Measurements from ENCODE around the gene TMEM108. TPM values are rescaled to one million over a fixed set of nuclear protein-coding genes. Genes with fewer than 3 reads are reported as not detected.

TMEM108 gene
- total RNA-seq, 1 donor from 2014 or later, result 1.4 TPM

DNA sequence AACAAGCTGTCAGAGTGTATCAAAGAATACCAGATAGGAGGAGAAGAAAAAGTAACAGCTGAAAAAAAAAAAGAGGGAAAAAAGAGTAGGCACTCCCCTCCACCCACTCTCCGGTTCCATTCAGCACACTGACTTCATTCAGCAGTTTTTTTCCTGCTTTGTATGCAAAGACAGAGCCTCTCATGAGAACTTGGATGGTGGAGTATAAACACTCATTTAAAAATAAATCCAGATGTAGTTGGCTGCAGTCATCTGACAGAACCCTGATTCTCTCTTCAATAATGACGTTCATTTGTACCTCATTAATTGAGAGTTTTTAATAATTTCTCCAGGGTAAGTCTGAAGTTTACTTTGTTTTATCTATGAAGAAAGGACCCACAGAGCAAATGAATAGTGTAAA is 81.0 kb downstream of the TMEM108 start:
- peak; percentile 50 for DNase-seq

DNA sequence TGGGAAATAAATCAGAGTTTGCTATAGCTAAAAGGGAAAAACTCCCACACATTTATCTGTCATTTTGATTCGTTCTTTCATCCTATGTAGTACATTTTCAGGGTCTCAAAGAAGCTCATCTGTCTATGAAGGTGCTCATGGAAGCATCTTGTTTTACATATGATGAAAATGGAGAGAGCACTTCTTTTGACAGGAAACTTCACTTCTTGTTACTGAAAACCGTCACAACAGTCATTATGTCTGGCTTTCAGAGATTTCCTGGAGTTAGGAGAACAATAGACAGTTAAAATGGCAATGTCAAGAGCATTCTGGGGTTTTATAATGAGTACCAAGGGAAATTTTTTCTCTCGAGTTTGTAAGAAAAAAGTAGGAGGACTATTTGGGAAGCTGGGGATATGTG is 83.3 kb downstream of the TMEM108 start:
- DNase-seq, result no peak

DNA sequence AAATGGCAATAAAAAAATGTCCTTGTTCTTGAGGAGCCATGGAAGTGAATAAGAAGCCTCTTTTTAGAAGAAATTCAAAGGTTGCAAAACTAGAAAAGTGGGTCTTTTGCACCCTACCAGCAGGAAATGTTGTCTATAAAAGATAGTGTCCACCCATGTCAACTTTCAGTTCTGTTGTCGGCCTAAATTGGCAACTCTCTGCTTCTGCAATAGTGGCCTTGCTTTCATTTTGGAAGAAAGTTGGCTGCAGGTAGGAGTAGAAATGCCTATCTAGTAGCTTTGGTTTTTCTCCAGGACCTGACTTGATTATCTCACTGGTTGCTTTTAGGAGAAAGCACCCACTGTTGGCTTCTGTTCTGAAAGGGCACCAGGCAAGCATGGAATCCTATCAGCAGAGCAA is 85.4 kb downstream of the TMEM108 start:
- DNase-seq, result no peak

DNA sequence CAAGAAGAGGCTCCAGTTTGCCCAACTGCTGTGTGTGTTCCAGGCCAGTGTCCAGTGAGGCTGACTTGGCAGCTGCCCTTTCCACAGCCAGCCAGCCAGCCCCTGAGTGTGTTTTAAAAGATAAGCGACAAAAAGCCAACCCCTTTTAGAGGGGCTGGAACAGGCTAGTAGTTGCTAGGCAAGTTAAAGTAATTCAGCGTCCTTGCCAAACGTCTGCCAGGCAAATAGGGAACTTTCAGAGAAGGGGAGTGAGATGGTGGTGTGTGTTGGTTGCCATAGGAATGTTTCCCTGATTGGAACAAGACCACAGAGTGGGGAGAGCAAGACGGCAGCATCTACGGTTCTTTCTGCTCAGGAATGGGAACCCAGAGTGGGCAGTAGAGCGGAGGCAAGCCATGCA is 86.3 kb downstream of the TMEM108 start:
- no peak for DNase-seq

DNA sequence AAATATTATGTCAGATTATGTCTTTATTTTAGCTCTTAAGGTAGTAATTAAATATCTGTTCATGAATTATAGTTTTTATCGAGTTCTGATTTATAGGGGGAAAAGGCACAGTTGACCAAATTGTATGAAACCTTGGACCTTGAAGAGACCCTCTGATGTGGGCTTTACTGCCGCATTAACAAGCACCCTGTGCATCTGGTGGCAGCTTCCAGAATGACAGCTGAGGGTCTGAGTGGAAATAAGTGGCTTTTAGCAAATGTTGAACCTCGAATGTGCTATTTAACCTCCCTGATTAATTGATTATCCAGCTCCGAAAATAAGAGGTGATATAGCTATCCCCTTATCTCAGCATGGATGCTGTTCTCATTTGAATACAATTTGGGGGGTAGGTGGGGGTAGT is 87.0 kb downstream of the TMEM108 start:
- no peak for DNase-seq

DNA sequence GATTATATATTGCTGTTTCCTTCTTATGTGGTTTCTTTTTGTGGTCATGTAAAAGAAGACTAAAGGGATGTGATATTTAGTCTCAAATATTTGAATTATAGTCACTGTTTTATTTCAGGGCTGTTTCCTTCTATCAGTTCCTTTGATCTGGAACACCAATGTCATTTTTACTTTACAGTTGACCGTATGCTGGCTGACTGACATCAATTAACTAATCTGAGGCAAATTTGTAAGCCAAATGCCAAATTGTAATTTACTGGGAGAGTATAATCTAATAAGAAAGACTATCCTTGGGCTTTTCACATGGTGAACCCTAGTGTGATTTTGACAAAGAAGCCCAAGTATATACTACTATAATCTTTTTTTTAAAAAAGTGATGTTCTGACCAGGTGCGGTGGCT is 87.6 kb downstream of the TMEM108 start:
- no peak for DNase-seq

DNA sequence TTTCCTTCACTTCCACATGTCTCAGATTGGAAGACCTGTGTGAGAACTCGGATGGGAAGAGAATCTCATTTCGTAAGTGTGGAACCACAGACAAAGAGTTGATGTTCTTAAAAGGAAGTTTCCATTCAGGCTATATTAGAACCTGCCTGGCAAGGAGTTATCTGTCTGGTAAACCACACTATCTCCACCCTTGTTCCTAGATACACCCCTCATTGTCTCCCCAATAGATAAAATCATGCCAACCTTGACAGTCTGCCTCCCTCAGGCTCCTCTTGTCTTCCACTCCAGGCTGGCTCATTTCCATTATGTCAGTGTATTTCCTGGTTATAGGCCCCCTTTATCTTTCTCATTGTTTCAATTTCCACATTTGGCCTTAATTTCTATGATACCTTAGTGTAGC is 89.2 kb downstream of the TMEM108 start:
- no peak for DNase-seq

DNA sequence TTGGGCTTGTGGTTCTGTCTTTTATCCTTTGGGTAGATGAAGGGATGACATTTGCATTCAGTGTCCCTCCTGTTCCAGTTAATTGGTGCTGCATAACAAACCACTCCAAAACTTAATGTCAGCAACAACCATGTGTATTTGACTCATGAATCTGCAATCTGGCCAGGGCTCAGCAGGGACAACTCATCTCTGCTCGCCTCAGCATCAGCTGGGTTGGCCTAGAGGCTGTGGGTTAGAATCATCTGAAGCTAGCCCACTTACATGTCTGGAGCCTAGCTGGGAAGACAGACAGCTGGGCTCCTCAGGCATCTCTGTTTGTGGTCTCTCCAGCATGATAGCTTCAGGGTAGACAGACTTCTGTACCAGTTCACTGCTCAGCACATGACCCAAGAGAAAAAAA is 92.0 kb downstream of the TMEM108 start:
- no peak for DNase-seq

DNA sequence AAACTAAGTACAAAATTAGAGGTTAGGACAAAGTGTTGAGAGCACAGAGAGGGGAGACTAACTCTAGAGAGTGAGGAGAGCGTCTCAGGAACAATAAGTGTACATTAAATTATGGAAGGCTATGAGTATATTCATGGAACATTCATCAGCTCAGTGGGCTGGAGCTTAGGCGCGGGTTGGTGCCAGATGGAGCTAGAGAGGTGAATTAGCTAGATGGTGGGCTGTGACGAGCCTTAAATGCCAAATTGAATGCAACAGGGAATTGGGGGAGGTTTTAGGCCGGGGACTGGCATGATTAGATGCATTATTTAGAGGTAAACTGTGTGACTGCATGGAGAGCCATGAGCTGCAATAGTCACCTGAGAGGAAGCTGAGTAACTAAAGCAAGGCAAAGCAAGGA is 97.1 kb downstream of the TMEM108 start:
- no peak for DNase-seq

DNA sequence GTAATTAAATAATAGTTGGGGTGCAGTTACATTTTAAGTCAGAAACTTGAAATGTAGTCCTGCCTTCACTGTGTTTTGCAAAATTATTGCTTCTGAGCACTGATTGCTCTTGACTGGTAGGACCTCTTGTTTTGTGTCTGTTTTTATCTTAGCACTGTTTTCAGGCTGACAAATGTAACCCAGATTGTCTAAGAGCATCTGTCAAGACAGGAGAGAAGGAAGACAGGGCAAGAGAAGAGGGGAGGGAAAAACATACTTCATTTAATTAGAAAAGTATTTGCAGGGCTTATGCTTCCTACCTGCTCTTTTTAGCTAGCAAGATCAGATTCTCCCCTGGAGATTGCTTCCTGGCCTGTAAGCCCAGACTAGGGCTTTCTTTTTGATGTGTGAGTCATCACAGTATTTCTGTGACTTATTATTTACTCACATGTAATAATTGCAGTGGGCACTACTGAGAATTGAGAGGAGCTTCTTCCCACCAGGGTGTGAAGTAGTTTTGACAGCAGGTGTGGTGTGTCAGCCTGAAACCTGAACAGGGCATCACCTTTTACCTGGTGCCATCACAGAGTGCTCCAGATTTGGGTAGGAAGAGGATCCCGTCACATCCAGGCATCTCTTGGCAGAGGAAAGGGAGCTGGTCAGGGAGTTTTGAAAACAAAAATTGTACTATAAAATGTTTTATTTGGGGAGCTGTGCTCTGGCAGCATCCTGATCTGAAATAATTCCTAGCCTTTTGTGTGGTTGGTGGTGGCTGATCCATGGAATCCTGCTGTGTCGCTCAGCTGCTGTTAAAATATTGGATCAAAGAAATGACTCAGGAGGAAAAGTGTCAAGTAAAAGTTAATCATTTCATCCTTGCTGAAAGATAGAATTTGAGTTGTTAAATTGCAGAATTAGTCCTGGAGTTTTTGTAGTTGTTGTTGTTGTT is 98.2 kb downstream of the TMEM108 start:
- no peak for DNase-seq

DNA sequence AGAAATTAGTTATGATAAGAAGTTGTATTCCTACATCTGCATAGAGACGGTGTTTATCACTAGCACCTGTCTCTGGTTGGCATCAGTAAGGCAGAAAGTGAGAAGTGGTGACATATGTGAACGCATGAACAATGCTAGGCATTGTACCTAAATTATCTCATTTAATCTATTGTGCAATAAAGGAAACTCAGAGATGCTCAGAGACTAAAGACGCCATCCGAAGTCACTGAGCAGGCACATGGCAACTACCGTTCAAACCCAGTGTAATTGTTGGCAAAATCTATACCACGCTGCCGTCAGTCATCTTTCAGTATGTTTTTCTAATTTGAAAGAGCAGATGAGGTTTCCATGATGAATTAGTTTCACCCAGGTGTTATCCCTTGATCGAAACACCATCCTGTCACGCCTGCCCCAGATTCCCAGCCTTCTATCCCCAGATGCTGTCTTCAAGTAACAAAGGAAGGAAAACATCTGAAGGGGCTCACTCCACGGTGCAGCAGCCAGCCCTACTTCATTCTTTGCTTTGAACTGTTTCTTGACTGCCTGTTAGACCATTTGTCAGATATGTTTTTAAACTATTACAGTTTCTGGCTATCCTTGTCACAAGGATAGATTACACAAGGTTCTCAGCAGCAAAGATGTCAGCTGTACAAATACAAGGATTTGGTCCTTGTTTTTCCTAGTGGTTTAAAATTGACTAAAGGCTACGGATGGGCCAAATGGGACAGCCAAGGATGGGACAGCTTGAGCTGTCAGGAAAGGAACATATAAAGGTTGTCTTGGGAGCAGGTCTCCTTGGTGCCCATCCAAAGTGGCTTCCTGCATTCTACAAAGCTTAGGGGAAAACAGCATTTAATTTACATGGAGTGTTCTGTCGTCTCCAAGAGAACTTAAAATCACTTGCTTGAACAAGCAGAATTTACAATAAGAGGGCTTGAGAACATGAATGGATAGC is 99.1 kb downstream of the TMEM108 start:
- no peak for DNase-seq

DNA sequence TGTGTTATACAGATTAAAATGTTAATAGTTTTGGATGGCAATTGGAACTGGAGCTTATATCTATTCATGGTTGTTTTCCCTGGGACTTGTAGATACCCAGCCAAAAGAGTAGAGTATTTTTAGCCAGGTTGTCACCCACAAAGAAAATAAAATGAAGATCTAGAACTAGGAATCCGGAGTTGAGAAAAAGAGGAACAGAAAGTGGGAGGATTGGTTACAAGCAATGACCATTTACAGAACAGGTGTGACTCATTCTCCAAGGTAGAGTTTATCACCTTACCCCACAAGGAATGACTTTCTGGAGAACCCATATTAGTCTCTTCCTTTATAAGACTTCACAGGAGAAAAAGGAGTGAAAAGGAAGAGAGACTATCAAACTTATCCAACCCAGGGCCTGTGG is 99.8 kb downstream of the TMEM108 start:
- no peak for DNase-seq

DNA sequence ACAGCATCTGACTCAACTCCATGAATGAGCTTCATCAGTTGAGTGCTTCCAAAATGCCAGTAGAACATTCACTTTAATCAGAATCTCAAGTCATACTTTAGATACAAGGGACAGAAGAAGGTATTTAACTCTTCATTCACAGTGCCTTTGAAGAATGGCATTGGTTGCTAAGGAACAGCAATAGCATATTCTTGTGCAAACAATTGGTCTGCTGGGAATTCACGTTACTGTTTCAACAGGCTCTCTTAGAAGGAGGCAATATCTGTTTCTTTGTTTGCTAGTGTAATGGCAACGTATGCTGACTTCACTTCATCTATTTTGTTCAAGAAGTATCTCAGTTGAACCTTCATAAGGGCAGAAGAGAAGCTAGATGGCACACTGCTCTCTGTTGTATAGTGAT is 113.9 kb downstream of the TMEM108 start:
- no peak for DNase-seq

DNA sequence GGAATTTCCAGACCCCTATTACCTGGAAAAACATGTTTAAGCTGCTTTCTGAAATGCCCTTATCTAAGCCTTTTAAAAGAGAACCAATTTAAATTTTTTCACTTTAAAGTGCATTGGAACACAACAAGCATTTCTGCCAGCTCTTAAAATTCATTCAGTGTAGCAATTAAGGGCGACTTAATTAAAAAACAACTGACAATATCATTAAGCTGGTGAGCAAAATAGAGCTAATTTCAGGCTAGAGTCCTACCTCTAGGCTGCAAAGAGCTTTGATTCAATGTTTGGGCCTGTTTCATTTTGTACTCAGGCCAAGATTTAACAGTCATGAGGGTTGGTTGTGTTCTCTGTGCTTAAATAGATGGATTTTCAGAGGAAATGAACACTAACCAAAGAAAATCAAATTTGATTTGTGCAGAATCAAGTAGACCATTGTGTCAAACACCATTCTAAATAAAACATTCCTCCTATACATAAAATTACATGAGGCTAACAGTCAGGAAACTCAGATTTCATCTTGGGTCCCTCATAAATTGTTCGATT is 114.6 kb downstream of the TMEM108 start:
- DNase-seq, result no peak

DNA sequence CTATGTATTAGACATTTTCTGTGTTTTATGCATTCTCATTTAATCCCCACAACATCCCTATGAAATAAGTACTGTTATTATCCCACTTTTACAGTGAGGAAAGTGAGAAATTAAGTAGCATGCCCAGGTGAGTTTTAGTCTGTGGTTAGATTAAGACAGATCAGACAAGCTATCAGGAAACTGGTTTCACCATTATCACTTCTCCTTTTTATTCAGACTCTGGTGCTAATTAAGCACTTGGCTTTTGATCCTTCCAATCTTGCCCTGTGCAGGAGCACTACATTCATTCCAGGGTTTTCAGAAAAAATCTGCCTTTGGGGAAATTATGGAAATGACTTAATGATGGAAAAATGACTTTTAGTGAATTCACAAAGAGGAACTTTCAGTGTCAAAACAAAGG is 115.2 kb downstream of the TMEM108 start:
- DNase-seq, result no peak

DNA sequence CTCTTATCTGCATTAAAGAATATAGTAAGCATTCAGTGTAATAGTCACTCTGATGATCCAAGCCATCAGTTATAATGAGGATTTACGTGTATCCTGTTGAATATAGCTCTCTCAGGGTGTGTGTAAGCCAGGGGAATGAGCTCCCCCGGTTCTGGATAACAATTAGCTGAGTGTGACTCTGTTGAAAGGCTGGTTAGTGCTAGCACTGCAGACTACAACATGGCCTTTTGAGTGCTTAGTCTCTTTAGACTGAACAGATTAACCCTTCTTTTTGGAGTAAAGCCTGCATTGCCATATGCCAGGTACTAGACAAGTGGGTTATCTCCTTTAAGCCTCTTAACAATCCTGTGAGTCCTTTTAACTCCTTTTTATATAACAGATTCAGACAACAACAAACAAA is 119.5 kb downstream of the TMEM108 start:
- no peak for DNase-seq

DNA sequence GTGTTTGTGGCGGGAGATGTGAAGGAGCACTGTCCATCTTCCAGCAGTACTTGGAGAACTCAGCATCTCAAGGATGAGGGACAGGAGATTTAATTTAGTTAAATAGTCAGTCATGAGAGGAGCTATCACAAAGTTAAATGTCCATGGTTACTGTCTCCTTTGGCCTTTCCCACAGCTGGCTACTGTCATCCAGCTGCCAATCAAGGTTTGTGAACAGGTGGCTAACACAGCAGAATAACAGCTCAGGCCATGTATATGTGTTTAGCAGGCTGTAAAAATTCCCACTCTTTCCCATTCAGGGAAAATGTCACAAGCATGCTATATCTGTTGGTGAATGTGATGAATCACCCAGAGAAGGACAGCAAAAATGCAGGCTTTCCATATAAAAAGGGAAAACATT is 120.5 kb downstream of the TMEM108 start:
- DNase-seq, result no peak

DNA sequence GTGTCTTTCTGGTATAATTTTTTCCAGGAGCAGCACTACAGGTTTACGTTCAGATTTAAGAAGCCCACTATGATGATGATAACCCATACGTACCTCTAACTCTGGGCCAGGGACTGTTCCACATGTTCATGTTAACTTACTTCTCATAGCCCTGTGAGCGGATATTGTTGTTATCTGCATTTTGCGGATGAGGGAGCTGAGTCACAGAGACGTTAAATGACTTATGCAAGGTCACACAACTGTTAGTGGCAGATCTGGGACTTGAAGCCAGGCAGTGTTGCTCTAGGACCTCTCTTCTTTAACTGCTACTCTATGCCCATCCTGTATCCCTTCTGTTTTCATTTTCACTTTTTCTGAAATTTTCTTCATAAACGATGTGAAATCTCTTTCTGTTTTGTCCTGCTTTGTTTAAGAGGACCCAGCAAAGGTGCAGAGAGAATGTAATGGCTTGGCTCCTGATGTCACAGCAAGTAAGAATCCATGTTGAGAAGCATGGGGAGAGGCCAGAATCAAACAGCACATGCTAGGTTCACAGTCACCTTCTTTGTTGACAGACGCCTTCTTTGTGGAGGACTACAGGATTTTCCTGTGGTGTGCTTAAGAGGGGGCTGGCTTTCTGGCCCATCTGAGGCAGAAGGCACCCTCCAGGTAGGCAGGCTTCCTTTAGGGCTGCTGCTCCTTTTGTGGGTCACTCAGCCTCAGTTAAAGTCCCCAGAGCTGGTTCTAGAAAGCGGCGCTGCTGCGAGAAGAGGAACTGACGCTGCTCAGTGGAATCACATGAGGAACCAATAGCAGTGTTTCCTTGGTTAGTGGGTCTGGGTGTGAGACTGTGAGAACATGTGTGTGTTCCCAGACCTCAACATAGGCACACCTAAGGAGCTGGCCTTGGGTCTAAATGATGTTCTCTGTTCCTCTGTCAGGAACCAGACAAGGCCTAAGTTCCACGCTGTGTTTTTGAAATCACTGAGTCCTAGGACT is 121.6 kb downstream of the TMEM108 start:
- DNase-seq, result no peak

DNA sequence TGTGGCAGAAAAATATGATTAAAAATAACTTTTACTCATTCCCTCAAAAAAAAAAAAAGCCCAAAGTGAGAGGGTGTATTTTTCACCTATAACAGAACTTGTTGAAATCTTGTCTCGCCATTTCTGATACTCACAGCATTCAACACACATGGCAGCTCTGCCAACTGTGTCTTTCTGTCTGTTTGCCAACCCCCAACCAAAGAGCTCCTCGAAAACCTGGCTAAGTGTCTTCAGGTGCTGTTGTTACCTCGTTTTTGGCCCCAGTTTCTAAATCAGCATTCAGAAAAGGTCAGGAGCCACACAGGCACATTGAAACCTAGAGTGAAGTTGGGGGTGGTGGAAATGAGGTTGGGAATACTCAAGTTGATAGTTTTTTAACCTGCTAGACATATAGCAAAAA is 123.5 kb downstream of the TMEM108 start:
- no peak for DNase-seq

DNA sequence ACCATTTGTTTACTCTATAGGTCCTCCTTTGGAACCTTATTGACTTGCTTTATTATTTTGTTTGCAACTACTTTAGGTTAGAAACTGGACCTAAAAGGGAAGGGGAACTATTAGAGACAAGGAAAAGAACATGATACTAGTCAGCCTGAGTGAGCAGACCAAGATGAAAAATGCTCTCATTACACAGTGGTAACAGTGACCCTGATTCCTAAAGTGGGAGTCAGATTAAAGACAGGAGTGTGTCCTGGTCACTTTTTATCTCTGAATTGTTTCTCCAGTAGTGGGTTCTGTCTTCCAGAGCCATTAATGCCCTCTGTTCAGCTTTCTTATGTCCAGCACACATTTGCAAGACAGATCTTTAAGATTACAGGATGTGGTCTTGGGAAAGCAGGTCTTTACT is 124.1 kb downstream of the TMEM108 start:
- DNase-seq, result no peak

DNA sequence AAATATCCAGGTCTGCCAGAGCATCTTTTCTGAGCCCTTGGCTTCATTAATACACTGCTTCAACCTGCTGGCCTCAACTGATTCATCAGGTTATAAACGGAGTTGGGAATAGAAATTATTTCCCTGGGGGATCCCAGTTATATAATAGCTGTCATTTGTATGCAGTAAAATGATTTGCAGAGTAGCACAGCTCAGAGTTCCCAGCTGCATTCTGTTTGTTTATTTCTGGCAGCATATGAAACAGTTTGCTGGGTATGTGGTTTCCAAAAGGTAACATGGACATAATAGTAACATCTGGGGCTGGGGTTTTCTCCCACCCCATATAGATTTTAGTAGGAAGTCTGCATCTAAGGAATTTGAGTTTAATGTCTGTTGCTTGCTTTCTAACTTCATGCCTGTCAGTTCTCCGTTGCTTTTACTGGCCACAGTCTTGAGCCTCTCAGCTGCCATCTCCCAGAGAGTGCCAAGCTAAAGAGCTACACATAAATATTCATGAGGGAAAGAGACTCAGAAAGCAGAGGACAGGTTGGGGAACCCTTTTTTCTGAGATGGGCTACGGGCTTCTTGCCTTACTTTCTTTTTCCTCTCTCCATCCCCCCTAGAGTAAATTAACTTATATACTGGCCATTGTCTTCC is 124.6 kb downstream of the TMEM108 start:
- no peak for DNase-seq
